NCI-H2227 (cell line): ENCODE data around the gene ZBTB7B.
A peak's percentile ranks its signal among the peaks of the same experiment; 100 is the strongest.

Source experiments
- DNase-seq: peaks from one replicate; lab custom pipeline; 2025; ENCODE audit not compliant: unreplicated experiment; lab: John Stamatoyannopoulos, UW

Gene ZBTB7B

GRCh38 chr1:155035936-155036335 lies 33.3 kb downstream of the ZBTB7B start:
- DNase-seq, result no peak

GRCh38 chr1:155037043-155037442 lies 34.4 kb downstream of the ZBTB7B start:
- DNase-seq, result no peak

- no peak for DNase-seq
These were observed 35.3 kb downstream of the ZBTB7B start for GRCh38 chr1:155037851-155038441.

GRCh38 chr1:155038602-155039307 lies 36.2 kb downstream of the ZBTB7B start:
- DNase-seq, result no peak

GRCh38 chr1:155039308-155039669 lies 36.7 kb downstream of the ZBTB7B start:
- no peak for DNase-seq

- DNase-seq, result no peak
These were observed 37.9 kb downstream of the ZBTB7B start for GRCh38 chr1:155040358-155041093.

- DNase-seq, result no peak
These were observed 40.2 kb downstream of the ZBTB7B start for GRCh38 chr1:155042789-155043188.

- DNase-seq, result no peak
These were observed 40.7 kb downstream of the ZBTB7B start for GRCh38 chr1:155043301-155043702.

GRCh38 chr1:155043793-155044192 lies 41.2 kb downstream of the ZBTB7B start:
- no peak for DNase-seq

GRCh38 chr1:155044365-155044764 lies 41.8 kb downstream of the ZBTB7B start:
- DNase-seq, result no peak

GRCh38 chr1:155044812-155045657 lies 42.4 kb downstream of the ZBTB7B start:
- peak; percentile 30 for DNase-seq

GRCh38 chr1:155048449-155049334 lies 46.1 kb downstream of the ZBTB7B start:
- no peak for DNase-seq

GRCh38 chr1:155049651-155050559 lies 47.3 kb downstream of the ZBTB7B start:
- DNase-seq, result no peak

- peak; percentile 90 for DNase-seq
These were observed 48.1 kb downstream of the ZBTB7B start, which contains the start of gene ADAM15 for GRCh38 chr1:155050560-155051341. Gene ADAM15 (plus strand): TSS chr1:155051316. CDS start chr1:155051387, 71 bp downstream.

GRCh38 chr1:155051342-155051776 lies 48.8 kb downstream of the ZBTB7B start:
- no peak for DNase-seq

- DNase-seq, result peak; percentile 72
These were observed 49.3 kb downstream of the ZBTB7B start for GRCh38 chr1:155051777-155052398.

GRCh38 chr1:155052439-155053395 lies 50.1 kb downstream of the ZBTB7B start:
- no peak for DNase-seq
